ENCODE data around the gene CST4. TPM values are rescaled to one million over a fixed set of nuclear protein-coding genes. Genes with fewer than 3 reads are reported as not detected.

CST4 gene
- total RNA-seq, 3 donors from 2014 or later (not counting 1 experiment from before 2014, with no cell fraction given), result not detected

DNA sequence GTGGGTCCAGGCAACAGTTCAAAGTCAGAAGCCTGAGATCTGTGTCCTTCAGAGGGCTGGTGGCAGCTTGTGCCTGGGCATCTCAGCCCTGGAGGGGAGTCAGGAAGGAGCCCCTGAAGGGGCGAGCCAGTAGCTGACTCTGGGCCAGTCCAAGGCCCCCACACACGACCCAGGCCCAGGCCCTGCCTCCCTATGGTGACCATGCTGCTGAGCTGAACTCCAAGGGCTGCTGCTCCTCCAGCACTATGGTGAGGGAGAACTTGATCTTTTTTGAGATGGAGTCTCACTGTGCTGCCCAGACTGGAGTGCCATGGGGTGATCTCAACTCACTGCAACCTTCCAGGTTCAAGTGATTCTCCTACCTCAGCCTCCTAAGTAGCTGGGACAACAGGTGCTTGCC is 35.9 kb downstream of the CST4 start:
- H3K27me3 Mint-ChIP-seq (ENCODE audit: low read depth in 2 of 2), result peaks cover 0 to 7% of the 10 kb centered on the region in 2 donors
- no peak overlapping the region for H3K27ac Mint-ChIP-seq
- H3K36me3 ChIP-seq (ENCODE audit: control insufficient read depth, insufficient read depth, low read length), result no peaks in the 10 kb centered on the region

DNA sequence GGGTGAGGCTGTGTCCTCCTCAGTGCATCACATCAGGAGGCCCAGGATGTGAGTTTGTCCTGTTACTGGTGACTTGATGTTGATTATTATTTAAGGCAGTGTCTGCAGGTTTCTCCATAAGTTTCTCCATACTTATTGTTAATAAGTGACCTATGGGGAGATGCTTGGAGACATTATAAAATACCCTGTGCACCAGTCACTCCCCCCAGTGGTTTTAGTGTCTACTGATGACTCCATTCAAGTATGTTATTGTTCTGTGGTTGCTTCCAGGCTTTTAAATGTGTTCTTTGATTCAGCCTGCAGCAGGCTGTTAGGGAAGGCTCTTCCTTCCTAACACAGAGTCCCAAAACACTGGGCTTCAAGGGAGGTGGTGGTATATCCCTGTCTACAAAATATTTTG is 36.5 kb downstream of the CST4 start:
- intact Hi-C loops (cut with micrococcal nuclease), result no loop called here
- TF ChIP-seq, protein P1, sequence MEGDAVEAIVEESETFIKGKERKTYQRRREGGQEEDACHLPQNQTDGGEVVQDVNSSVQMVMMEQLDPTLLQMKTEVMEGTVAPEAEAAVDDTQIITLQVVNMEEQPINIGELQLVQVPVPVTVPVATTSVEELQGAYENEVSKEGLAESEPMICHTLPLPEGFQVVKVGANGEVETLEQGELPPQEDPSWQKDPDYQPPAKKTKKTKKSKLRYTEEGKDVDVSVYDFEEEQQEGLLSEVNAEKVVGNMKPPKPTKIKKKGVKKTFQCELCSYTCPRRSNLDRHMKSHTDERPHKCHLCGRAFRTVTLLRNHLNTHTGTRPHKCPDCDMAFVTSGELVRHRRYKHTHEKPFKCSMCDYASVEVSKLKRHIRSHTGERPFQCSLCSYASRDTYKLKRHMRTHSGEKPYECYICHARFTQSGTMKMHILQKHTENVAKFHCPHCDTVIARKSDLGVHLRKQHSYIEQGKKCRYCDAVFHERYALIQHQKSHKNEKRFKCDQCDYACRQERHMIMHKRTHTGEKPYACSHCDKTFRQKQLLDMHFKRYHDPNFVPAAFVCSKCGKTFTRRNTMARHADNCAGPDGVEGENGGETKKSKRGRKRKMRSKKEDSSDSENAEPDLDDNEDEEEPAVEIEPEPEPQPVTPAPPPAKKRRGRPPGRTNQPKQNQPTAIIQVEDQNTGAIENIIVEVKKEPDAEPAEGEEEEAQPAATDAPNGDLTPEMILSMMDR (IDR thresholded peaks at IDR 0.05), result no peak
- Mint-ChIP-seq H3K27ac (no peak overlapping the region), H3K36me3 (no peaks in the 10 kb centered on the region), H3K4me3 (no peak overlapping the region), H3K9me3 (no peaks in the 10 kb centered on the region), H3K4me1 (no peaks in the 10 kb centered on the region), H3K27me3 (ENCODE audit: low read depth in 2 of 2) (peaks cover 0 to 7% of the 10 kb centered on the region in 2 donors)
- Histone ChIP-seq H3K27ac (ENCODE audit: low read length) (no peak overlapping the region), H3K27me3 (ENCODE audit: control insufficient read depth, insufficient read depth, low read length) (no peaks in the 10 kb centered on the region), H3K9me3 (ENCODE audit: control insufficient read depth, insufficient read depth, low read length) (no peaks in the 10 kb centered on the region), H3K4me1 (ENCODE audit: control insufficient read depth, insufficient read depth, low read length) (peaks cover 14% of the 10 kb centered on the region), H3K36me3 (ENCODE audit: control insufficient read depth, insufficient read depth, low read length) (no peaks in the 10 kb centered on the region), H3K4me3 (ENCODE audit: low read length) (no peak overlapping the region)
- no peak for ATAC-seq
- DNase-seq, result no peak

More for the DNA sequence above, 35.9 kb downstream of the CST4 start:
- Mint-ChIP-seq H3K9me3 (no peaks in the 10 kb centered on the region), H3K4me3 (no peak overlapping the region), H3K36me3 (no peaks in the 10 kb centered on the region), H3K4me1 (no peaks in the 10 kb centered on the region)
- no peaks in the 10 kb centered on the region for H3K9me3 ChIP-seq (ENCODE audit: control insufficient read depth, insufficient read depth, low read length)
- TF ChIP-seq, protein P1 (IDR thresholded peaks at IDR 0.05), result no peak
- no peak overlapping the region for H3K27ac ChIP-seq (ENCODE audit: low read length)
- no peak overlapping the region for H3K4me3 ChIP-seq (ENCODE audit: low read length)
- 86% methylated on average over 2 of the region's 2 CpGs for WGBS (ENCODE audit: insufficient coverage)
- H3K27me3 ChIP-seq (ENCODE audit: control insufficient read depth, insufficient read depth, low read length), result no peaks in the 10 kb centered on the region
- H3K4me1 ChIP-seq (ENCODE audit: control insufficient read depth, insufficient read depth, low read length), result peaks cover 14% of the 10 kb centered on the region
- ATAC-seq (no peak), DNase-seq (no peak)
- intact Hi-C loops (cut with micrococcal nuclease), result no loop called here

DNA sequence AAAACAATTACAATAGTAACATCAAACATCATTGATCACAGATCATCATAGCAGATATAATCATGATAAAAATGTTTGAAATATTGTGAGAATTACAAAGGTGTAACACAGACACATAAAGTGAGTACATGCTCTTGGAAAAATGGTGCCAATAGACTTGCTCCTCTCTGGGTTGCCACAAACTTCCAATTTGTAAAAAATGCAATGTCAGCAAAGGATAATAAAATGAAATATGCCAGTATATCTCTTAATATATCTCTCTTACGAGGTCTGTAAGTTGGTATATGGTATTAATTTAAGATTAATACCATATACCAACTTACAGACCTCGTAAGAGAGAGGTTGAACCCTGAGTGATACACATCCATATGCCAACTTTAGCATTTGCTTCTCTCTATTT is 37.7 kb downstream of the CST4 start:
- H3K4me3 Mint-ChIP-seq, result no peak overlapping the region
- TF ChIP-seq, protein P1 (IDR thresholded peaks at IDR 0.05), result no peak
- no peaks in the 10 kb centered on the region for H3K36me3 Mint-ChIP-seq
- H3K27me3 Mint-ChIP-seq (ENCODE audit: low read depth in 2 of 2), result peaks cover 0 to 6% of the 10 kb centered on the region in 2 donors
- WGBS (ENCODE audit: insufficient coverage), result no CpG with 5 or more reads among the region's 2 CpGs
- Histone ChIP-seq H3K27ac (ENCODE audit: low read length) (no peak overlapping the region), H3K9me3 (ENCODE audit: control insufficient read depth, insufficient read depth, low read length) (no peaks in the 10 kb centered on the region), H3K36me3 (ENCODE audit: control insufficient read depth, insufficient read depth, low read length) (no peaks in the 10 kb centered on the region), H3K4me1 (ENCODE audit: control insufficient read depth, insufficient read depth, low read length) (peaks cover 12% of the 10 kb centered on the region), H3K27me3 (ENCODE audit: control insufficient read depth, insufficient read depth, low read length) (no peaks in the 10 kb centered on the region), H3K4me3 (ENCODE audit: low read length) (no peak overlapping the region)
- no peaks in the 10 kb centered on the region for H3K9me3 Mint-ChIP-seq
- DNase-seq, result no peak
- intact Hi-C loops (cut with micrococcal nuclease), result no loop called here
- ATAC-seq, result no peak
- H3K27ac Mint-ChIP-seq, result no peak overlapping the region
- no peaks in the 10 kb centered on the region for H3K4me1 Mint-ChIP-seq

DNA sequence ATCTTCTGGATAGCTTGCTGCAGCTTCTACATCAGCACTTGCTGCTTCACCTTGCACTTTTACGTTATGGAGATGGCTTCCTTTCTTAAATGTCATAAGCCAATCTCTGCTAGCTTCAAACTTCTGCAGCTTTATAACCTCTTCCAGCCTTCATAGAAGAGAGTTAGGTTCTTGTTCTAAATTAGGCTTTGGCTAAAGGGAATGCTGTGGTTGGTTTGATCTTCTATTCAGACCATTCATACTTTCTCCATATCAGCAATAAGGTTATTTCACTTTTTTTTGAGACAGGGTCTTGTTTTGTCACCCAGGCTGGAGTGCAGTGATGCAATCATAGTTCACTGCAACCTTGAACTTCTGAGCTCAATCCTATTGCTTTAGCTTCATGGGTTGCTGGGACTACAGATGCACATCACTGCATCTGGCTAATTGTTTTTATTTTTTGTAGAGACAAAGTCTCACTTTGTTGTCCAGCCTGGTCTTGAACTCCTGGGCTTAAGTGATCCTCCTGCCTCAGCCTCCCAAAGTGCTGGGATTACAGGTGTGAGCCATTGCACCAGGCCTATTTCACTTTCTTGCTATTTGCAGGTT is 38.9 kb downstream of the CST4 start:
- H3K36me3 ChIP-seq (ENCODE audit: control insufficient read depth, insufficient read depth, low read length), result no peaks in the 10 kb centered on the region
- TF ChIP-seq, protein P1 (IDR thresholded peaks at IDR 0.05), result no peak
- H3K27me3 ChIP-seq (ENCODE audit: control insufficient read depth, insufficient read depth, low read length), result no peaks in the 10 kb centered on the region
- 100% methylated on average over 1 of the region's 1 CpG for WGBS (ENCODE audit: insufficient coverage)
- Mint-ChIP-seq H3K36me3 (no peaks in the 10 kb centered on the region), H3K27me3 (ENCODE audit: low read depth in 2 of 2) (peaks cover 0 to 10% of the 10 kb centered on the region in 2 donors), H3K4me3 (no peak overlapping the region), H3K4me1 (no peaks in the 10 kb centered on the region), H3K27ac (no peak overlapping the region), H3K9me3 (no peaks in the 10 kb centered on the region)
- no peak for ATAC-seq
- H3K4me1 ChIP-seq (ENCODE audit: control insufficient read depth, insufficient read depth, low read length), result peaks cover 10% of the 10 kb centered on the region
- H3K9me3 ChIP-seq (ENCODE audit: control insufficient read depth, insufficient read depth, low read length), result no peaks in the 10 kb centered on the region
- DNase-seq, result no peak
- intact Hi-C loops (cut with micrococcal nuclease), result no loop called here
- no peak overlapping the region for H3K27ac ChIP-seq (ENCODE audit: low read length)
- H3K4me3 ChIP-seq (ENCODE audit: low read length), result no peak overlapping the region

Data from natural killer cell (primary cell).